Measurements from ENCODE around the gene SHBG. TPM values are rescaled to one million over a fixed set of nuclear protein-coding genes. Genes with fewer than 3 reads are reported as not detected.

SHBG gene
- total and polyA plus RNA-seq, 2 of the 8 experiments (the other 6 are each of a cell fraction or from before 2014, with no cell fraction given) = 1.1 to 1.2 TPM

- TF ChIP-seq GABPA (IDR thresholded peaks at IDR 0.05; ENCODE audit: borderline replicate concordance, insufficient read depth, low read length) (no peak), KDM1A (IDR thresholded peaks at IDR 0.05; ENCODE audit: borderline replicate concordance, low read length) (no peak), CBX5 (IDR thresholded peaks at IDR 0.05; ENCODE audit: low read depth, low read length) (no peak), HDAC2 (IDR thresholded peaks at IDR 0.05; ENCODE audit: borderline replicate concordance in 1 of 2, low read depth in 2 of 2, low read length in 2 of 2) (no peak), BACH1 (IDR thresholded peaks at IDR 0.05; ENCODE audit: low read length) (no peak), MAX (IDR thresholded peaks at IDR 0.05) (no peak), RNF2 (IDR thresholded peaks at IDR 0.05; ENCODE audit: borderline replicate concordance, low read depth, low read length, missing control alignments, poor library complexity, severe bottlenecking) (no peak), POU5F1 (IDR thresholded peaks at IDR 0.05; ENCODE audit: low read depth, low read length) (no peak), SP1 (IDR thresholded peaks at IDR 0.05; ENCODE audit: low read depth, low read length) (0 out of 2 replicates have a peak, but pooled peaks have one; percentile 30), CTCF (IDR thresholded peaks at IDR 0.05; ENCODE audit: control extremely low read depth in 1 of 3, insufficient read depth in 1 of 3, low read depth in 1 of 3, low read length in 3 of 3) (no peak), CBX8 (IDR thresholded peaks at IDR 0.05; ENCODE audit: borderline replicate concordance, low read depth, low read length) (no peak), ATF2 (IDR thresholded peaks at IDR 0.05; ENCODE audit: low read length) (no peak), YY1 (IDR thresholded peaks at IDR 0.05; ENCODE audit: low read depth, low read length) (no peak), ATF3 (IDR thresholded peaks at IDR 0.05; ENCODE audit: insufficient read depth, low read depth, low read length) (no peak), POLR2A (IDR thresholded peaks at IDR 0.05; ENCODE audit: control extremely low read depth in 1 of 2, low read depth in 2 of 2, low read length in 2 of 2) (peak; percentile 32 to 91), SP4 (IDR thresholded peaks at IDR 0.05; ENCODE audit: low read length) (no peak), CHD1 (IDR thresholded peaks at IDR 0.05; ENCODE audit: low read depth, low read length) (no peak), JUN (IDR thresholded peaks at IDR 0.05; ENCODE audit: low read depth, low read length) (no peak), NANOG (IDR thresholded peaks at IDR 0.05; ENCODE audit: insufficient read depth, low read depth, low read length, poor library complexity, severe bottlenecking) (no peak)
Measured at GRCh38 chr17:7589891-7590691, 39.8 kb upstream of the SHBG start, which contains the start of gene SOX15 (continued).
